Mesenchymal stem cell (in vitro differentiated cells and primary cell): ENCODE results near the gene CLCN3. TPM values are rescaled to one million over a fixed set of nuclear protein-coding genes. Genes with fewer than 3 reads are reported as not detected.
"Not testable (repeated sequence)": the region's sequence is repeated elsewhere in the genome, so short reads cannot be mapped to it uniquely, and the experiment has no call there.

ENCODE experiments used
- DNase-seq: peaks from one replicate; pipeline ENCODE4 v3.0.0-alpha.2; 2013
- H2AFZ ChIP-seq: one replicate; pipeline ENCODE4 v1.6.1; 2013; ENCODE audit warnings: low read depth, mild to moderate bottlenecking, control low read depth, inconsistent platforms, low read length, moderate library complexity
- H2AK5ac ChIP-seq: 2 replicates; pipeline ENCODE4 v1.6.1; 2013; ENCODE audit warnings: low read length, moderate library complexity, mild to moderate bottlenecking, inconsistent platforms; ENCODE audit not compliant: severe bottlenecking
- H2BK120ac ChIP-seq: one replicate; pipeline ENCODE4 v1.6.1; 2013; ENCODE audit warnings: low read depth, mild to moderate bottlenecking, inconsistent platforms, low read length, moderate library complexity
- H2BK12ac ChIP-seq, 2 experiments: one replicate each; pipeline ENCODE4 v1.6.1; 2013; ENCODE audit warnings: inconsistent platforms in 2 of 2, low read length in 2 of 2, mild to moderate bottlenecking in 2 of 2, moderate library complexity in 2 of 2, control low read depth in 1 of 2
- H2BK15ac ChIP-seq: one replicate; pipeline ENCODE4 v1.6.1; 2013; ENCODE audit warnings: mild to moderate bottlenecking, low read depth, inconsistent platforms; ENCODE audit not compliant: poor library complexity, severe bottlenecking
- H2BK5ac ChIP-seq: 2 replicates; pipeline ENCODE4 v1.6.1; 2013; ENCODE audit warnings: low read depth, mild to moderate bottlenecking, low read length, control low read depth, inconsistent platforms; ENCODE audit not compliant: poor library complexity, severe bottlenecking
- H3K14ac ChIP-seq, 2 experiments: one replicate each; pipeline ENCODE4 v1.6.1; 2013; ENCODE audit warnings: inconsistent platforms in 2 of 2, low read length in 2 of 2, control low read depth in 1 of 2, mild to moderate bottlenecking in 1 of 2, moderate library complexity in 1 of 2
- H3K18ac ChIP-seq, 2 experiments: one replicate each; pipeline ENCODE4 v1.6.1; 2013; ENCODE audit warnings: inconsistent platforms in 2 of 2, low read length in 2 of 2, control low read depth in 1 of 2, low read depth in 1 of 2, mild to moderate bottlenecking in 1 of 2
- H3K23ac ChIP-seq, 2 experiments: one replicate each; pipeline ENCODE4 v1.6.1; 2013; ENCODE audit warnings: inconsistent platforms in 2 of 2, low read length in 2 of 2, mild to moderate bottlenecking in 2 of 2, moderate library complexity in 2 of 2, control low read depth in 1 of 2
- H3K27ac ChIP-seq: 2 replicates; pipeline ENCODE4 v1.5.1; 2013; ENCODE audit warnings: mild to moderate bottlenecking, moderate library complexity, low read length, control low read depth, inconsistent platforms; ENCODE audit not compliant: poor library complexity, severe bottlenecking
- H3K27me3 ChIP-seq, 2 experiments: 2 replicates each; pipeline versions ENCODE4 v1.6.1 to v1.7.0; 2013; ENCODE audit warnings: low read length in 2 of 2, mild to moderate bottlenecking in 2 of 2, moderate library complexity in 2 of 2, control low read depth in 1 of 2, inconsistent platforms in 1 of 2; ENCODE audit not compliant: control insufficient read depth in 1 of 2, insufficient read depth in 1 of 2
- H3K36me3 ChIP-seq, 2 experiments: 2 replicates each; pipeline versions ENCODE4 v1.6.1 to v1.7.0; 2013; ENCODE audit warnings: low read length in 2 of 2, control low read depth in 1 of 2, inconsistent platforms in 1 of 2, low read depth in 1 of 2, mild to moderate bottlenecking in 1 of 2; ENCODE audit not compliant: insufficient read depth in 2 of 2, control insufficient read depth in 1 of 2
- H3K4ac ChIP-seq, 2 experiments: one replicate each; pipeline ENCODE4 v1.6.1; 2013; ENCODE audit warnings: inconsistent platforms in 2 of 2, low read length in 2 of 2, mild to moderate bottlenecking in 2 of 2, moderate library complexity in 2 of 2, control low read depth in 1 of 2, low read depth in 1 of 2
- H3K4me1 ChIP-seq: 2 replicates; pipeline ENCODE4 v1.6.1; 2013; ENCODE audit warnings: low read depth, low read length, control low read depth; ENCODE audit not compliant: control insufficient read depth, insufficient read depth
- H3K4me2 ChIP-seq: 2 replicates; pipeline ENCODE4 v1.6.1; 2013; ENCODE audit warnings: low read length, mild to moderate bottlenecking, inconsistent platforms; ENCODE audit not compliant: poor library complexity, severe bottlenecking
- H3K4me3 ChIP-seq, 2 experiments: 2 replicates each; pipeline versions ENCODE4 v1.5.1 to v1.7.0; 2013; ENCODE audit warnings: low read length in 2 of 2, mild to moderate bottlenecking in 2 of 2, control low read depth in 1 of 2, low read depth in 1 of 2; ENCODE audit not compliant: insufficient read depth in 1 of 2
- H3K79me1 ChIP-seq: replicated peaks from 2 replicates; pipeline ENCODE4 v1.6.1; 2013; ENCODE audit warnings: mild to moderate bottlenecking, control low read depth, low read length, inconsistent platforms; ENCODE audit not compliant: poor library complexity, severe bottlenecking
- H3K9ac ChIP-seq: 2 replicates; pipeline ENCODE4 v1.7.0; 2013; ENCODE audit warnings: mild to moderate bottlenecking, low read length, moderate library complexity
- H3K9me3 ChIP-seq: 2 replicates; pipeline ENCODE4 v1.7.0; 2013; ENCODE audit warnings: mild to moderate bottlenecking, low read length; ENCODE audit not compliant: control insufficient read depth
- H4K8ac ChIP-seq: one replicate; pipeline ENCODE4 v1.6.1; 2013; ENCODE audit warnings: inconsistent platforms, mild to moderate bottlenecking, low read length, moderate library complexity
- H4K91ac ChIP-seq: one replicate; pipeline ENCODE4 v1.6.1; 2013; ENCODE audit warnings: mild to moderate bottlenecking, low read length, inconsistent platforms
- WGBS: methylation state at CpG from one replicate; pipeline ENCODE4 v1.1.7; 2013; ENCODE audit warnings: mixed read lengths; 5-methylcytosine and 5-hydroxymethylcytosine counted together
- polyA plus RNA-seq, 2 experiments: library from polyadenylated mRNA; stranded (reverse); fragments of 200-250 nt; gene quantifications; one replicate each; pipeline ENCODE4 v1.2.3, GENCODE V29; 2013

The CLCN3 gene
- polyA plus RNA-seq (2013, experiment 1 of 2), result 48.6 TPM
- polyA plus RNA-seq (2013, experiment 2 of 2), result 46.9 TPM

- H3K4me1 ChIP-seq, result no peaks in the 10 kb centered on the region
- DNase-seq, result peak; percentile 99
- peak within 1 kb of the TSS; percentile 73 to 93 for H3K4ac ChIP-seq
- peak within 1 kb of the TSS in 1 of 2 experiments; percentile 57 for H2BK12ac ChIP-seq
- no peaks in the 10 kb centered on the region for H3K9me3 ChIP-seq
- H4K91ac ChIP-seq, result peak within 1 kb of the TSS; percentile 22
- H2BK120ac ChIP-seq, result peak within 1 kb of the TSS; percentile 76
- H3K9ac ChIP-seq, result peak within 1 kb of the TSS; percentile 99
- no peaks in the 10 kb centered on the region for H3K79me1 ChIP-seq
- H3K36me3 ChIP-seq, result peaks cover 0 to 2% of the 10 kb centered on the region in 2 experiments
- peak within 1 kb of the TSS; percentile 53 for H2AK5ac ChIP-seq
- peak within 1 kb of the TSS in 1 of 2 experiments; percentile 93 for H3K23ac ChIP-seq
- H3K27ac ChIP-seq, result peak within 1 kb of the TSS; percentile 87
- H2BK5ac ChIP-seq, result peak within 1 kb of the TSS; percentile 77
- H3K27me3 ChIP-seq, result no peaks in the 10 kb centered on the region
- peak within 1 kb of the TSS; percentile 72 for H2AFZ ChIP-seq
- peak within 1 kb of the TSS; percentile 72 to 94 for H3K4me3 ChIP-seq
- no peak within 1 kb of the TSS for H2BK15ac ChIP-seq
- H3K4me2 ChIP-seq, result peak within 1 kb of the TSS; percentile 80
- peak within 1 kb of the TSS in 1 of 2 experiments; percentile 72 for H3K14ac ChIP-seq
- no peak within 1 kb of the TSS for H4K8ac ChIP-seq
- H3K18ac ChIP-seq, result peak within 1 kb of the TSS; percentile 87 to 92
- under 1% methylated on average over 63 of the region's 67 CpGs for WGBS
These were observed at the start of gene CLCN3 for GRCh38 chr4:169619958-169620879. TSS of gene CLCN3 (plus strand) at chr4:169620578. CDS start at chr4:169635929, 15,351 bp downstream.

- H3K79me1 ChIP-seq, H3K27me3 ChIP-seq, H2BK12ac ChIP-seq, H2AFZ ChIP-seq, H4K91ac ChIP-seq, H2BK5ac ChIP-seq, H3K4ac ChIP-seq, H3K9ac ChIP-seq, DNase-seq, H3K27ac ChIP-seq, H3K4me2 ChIP-seq, H3K9me3 ChIP-seq, H3K14ac ChIP-seq, H2BK120ac ChIP-seq, H2AK5ac ChIP-seq, H3K4me3 ChIP-seq, H3K18ac ChIP-seq, H4K8ac ChIP-seq, H3K4me1 ChIP-seq, H2BK15ac ChIP-seq, H3K23ac ChIP-seq: not testable (repeated sequence)
- H3K36me3 ChIP-seq, result peaks cover 11 to 30% of the 10 kb centered on the region in 2 experiments
- WGBS, result no CpG with 5 or more reads among the region's 3 CpGs
These were observed 49.4 kb upstream of the CLCN3 start for GRCh38 chr4:169571012-169571411.

- H3K4me2 ChIP-seq, result no peak overlapping the region
- no peak overlapping the region for H3K18ac ChIP-seq
- no peak overlapping the region for H2BK15ac ChIP-seq
- H2BK5ac ChIP-seq, result no peak overlapping the region
- no peaks in the 10 kb centered on the region for H3K4me1 ChIP-seq
- no peak overlapping the region for H4K8ac ChIP-seq
- 99% methylated on average over 4 of the region's 4 CpGs for WGBS
- no peak overlapping the region for H3K4ac ChIP-seq
- no peaks in the 10 kb centered on the region for H3K79me1 ChIP-seq
- no peak overlapping the region for H4K91ac ChIP-seq
- H2BK120ac ChIP-seq, result no peak overlapping the region
- no peak overlapping the region for H2AK5ac ChIP-seq
- no peak overlapping the region for H3K14ac ChIP-seq
- no peak overlapping the region for H3K23ac ChIP-seq
- no peaks in the 10 kb centered on the region for H3K27me3 ChIP-seq
- H3K9ac ChIP-seq, result no peak overlapping the region
- no peak overlapping the region for H3K27ac ChIP-seq
- no peak for DNase-seq
- no peak overlapping the region for H3K4me3 ChIP-seq
- H3K36me3 ChIP-seq, result peaks cover 11 to 34% of the 10 kb centered on the region in 2 experiments
- no peak overlapping the region for H2BK12ac ChIP-seq
- no peaks in the 10 kb centered on the region for H3K9me3 ChIP-seq
- H2AFZ ChIP-seq, result no peak overlapping the region
These were observed 48.9 kb upstream of the CLCN3 start for GRCh38 chr4:169571435-169571834.

- no peak overlapping the region for H4K91ac ChIP-seq
- no peak overlapping the region for H3K27ac ChIP-seq
- H3K4me2 ChIP-seq, result no peak overlapping the region
- no peak overlapping the region for H3K4ac ChIP-seq
- no peak overlapping the region for H2BK12ac ChIP-seq
- no peak overlapping the region for H3K9ac ChIP-seq
- peaks cover 11 to 42% of the 10 kb centered on the region in 2 experiments for H3K36me3 ChIP-seq
- no peak overlapping the region for H3K23ac ChIP-seq
- no peak overlapping the region for H2AK5ac ChIP-seq
- no peaks in the 10 kb centered on the region for H3K79me1 ChIP-seq
- H2BK5ac ChIP-seq, result no peak overlapping the region
- H3K14ac ChIP-seq, result no peak overlapping the region
- no peaks in the 10 kb centered on the region for H3K9me3 ChIP-seq
- H2BK120ac ChIP-seq, result no peak overlapping the region
- no peak overlapping the region for H3K18ac ChIP-seq
- no peaks in the 10 kb centered on the region for H3K27me3 ChIP-seq
- no peak overlapping the region for H2AFZ ChIP-seq
- DNase-seq, result no peak
- no peak overlapping the region for H4K8ac ChIP-seq
- H2BK15ac ChIP-seq, result no peak overlapping the region
- H3K4me3 ChIP-seq, result no peak overlapping the region
- no CpG with 5 or more reads among the region's 1 CpG for WGBS
- H3K4me1 ChIP-seq, result no peaks in the 10 kb centered on the region
These were observed 46.5 kb upstream of the CLCN3 start for GRCh38 chr4:169573889-169574288.
